Esophagus squamous epithelium (tissue), 5 donors: ENCODE data around the gene SULT2B1. TPM values are rescaled to one million over a fixed set of nuclear protein-coding genes. Genes with fewer than 3 reads are reported as not detected.

Experiments used
- DNase-seq: peaks from one replicate; lab custom pipeline; 2025; lab: John Stamatoyannopoulos, UW
- H3K27ac ChIP-seq, 4 donors: fragments of 200-600 bp; sonication (generic); one replicate each; pipeline ENCODE4 v1.5.1; 2016 to 2019; ENCODE audit warnings: mild to moderate bottlenecking in 1 of 4
- H3K27me3 ChIP-seq, 4 donors: fragments of 200-600 bp; sonication (generic); 1 replicate in 3 of 4; 2 replicates in 1 of 4; pipeline versions ENCODE4 v1.5.1 to v1.6.0; 2017 to 2021; ENCODE audit warnings: antibody characterized with exemption in 1 of 4
- H3K36me3 ChIP-seq, 3 donors: fragments of 200-600 bp; sonication (generic); one replicate each; pipeline ENCODE4 v1.5.1; 2016 to 2019
- H3K4me1 ChIP-seq, 3 donors: fragments of 200-600 bp; sonication (generic); one replicate each; pipeline ENCODE4 v1.5.1; 2017 to 2019
- H3K4me3 ChIP-seq, 4 donors: fragments of 200-600 bp; sonication (generic); 1 replicate in 3 of 4; 2 replicates in 1 of 4; pipeline ENCODE4 v1.5.1; 2016 to 2019; ENCODE audit warnings: mild to moderate bottlenecking in 2 of 4, moderate library complexity in 1 of 4
- H3K9me3 ChIP-seq, 3 donors: fragments of 200-600 bp; sonication (generic); one replicate each; pipeline ENCODE4 v1.5.1; 2016 to 2019
- POLR2A ChIP-seq, 4 donors: fragments of 450-650 bp; IDR thresholded peaks; one replicate each; pipeline ENCODE4 v1.6.1; 2017; ENCODE audit warnings: antibody characterized with exemption in 4 of 4, mild to moderate bottlenecking in 4 of 4, moderate library complexity in 3 of 4
- WGBS, 2 donors: methylation state at CpG; one replicate each; pipeline ENCODE4 v1.1.5; 2018; 5-methylcytosine and 5-hydroxymethylcytosine counted together
- intact Hi-C: fragments of 100-400 bp; cut with DNase I; formaldehyde crosslinking; loops from one replicate; pipeline ENCODE4 v1.15.0; 2022
- total RNA-seq, 4 donors: library from RNA; depleted of rRNA; stranded (reverse); fragments of >200 nt; gene quantifications; one replicate each; pipeline ENCODE4 v1.1.0, GENCODE V29; 2016
- TF ChIP-seq, protein P1 (sequence below), 6 experiments: fragments of 450-650 bp in 4 of 6; fragments of 200-600 bp in 2 of 6; sonication (generic) in 2 of 6; IDR thresholded peaks; one replicate each; pipeline ENCODE4 v1.5.1; 2016 to 2019; ENCODE audit warnings: antibody characterized with exemption in 6 of 6, mild to moderate bottlenecking in 4 of 6, moderate library complexity in 4 of 6
- donor health status: DM: yes; HTN: yes; CAD: no.

The SULT2B1 gene
- total RNA-seq, 4 donors from 2014 or later: 84.8 to 253 (median 150) TPM

DNA sequence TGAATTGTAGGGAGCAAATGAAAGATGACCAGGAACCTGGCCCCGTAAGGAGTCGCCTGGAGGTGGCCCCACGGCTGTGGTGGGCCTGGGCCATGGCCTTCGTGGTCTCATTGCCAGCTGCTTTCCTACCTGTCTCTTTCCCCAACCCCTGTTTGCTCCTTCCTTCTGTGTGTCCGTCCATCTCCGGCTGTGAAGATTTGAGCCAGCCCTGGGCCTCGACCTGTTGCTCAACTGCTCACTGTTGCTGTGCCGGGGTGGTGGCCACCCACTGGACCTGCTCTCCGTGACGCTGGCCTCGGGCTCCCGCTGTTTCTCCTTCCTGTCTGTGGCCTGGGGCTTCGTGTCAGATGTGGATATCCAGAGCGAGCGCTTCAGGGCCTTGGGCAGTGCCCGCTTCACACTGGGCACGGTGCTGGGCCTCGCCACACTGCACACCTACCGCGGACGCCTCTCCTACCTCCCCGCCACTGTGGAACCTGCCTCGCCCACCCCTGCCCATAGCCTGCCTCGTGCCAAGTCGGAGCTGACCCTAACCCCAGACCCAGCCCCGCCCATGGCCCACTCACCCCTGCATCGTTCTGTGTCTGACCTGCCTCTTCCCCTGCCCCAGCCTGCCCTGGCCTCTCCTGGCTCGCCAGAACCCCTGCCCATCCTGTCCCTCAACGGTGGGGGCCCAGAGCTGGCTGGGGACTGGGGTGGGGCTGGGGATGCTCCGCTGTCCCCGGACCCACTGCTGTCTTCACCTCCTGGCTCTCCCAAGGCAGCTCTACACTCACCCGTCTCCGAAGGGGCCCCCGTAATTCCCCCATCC lies 76.7 kb downstream of the SULT2B1 start:
- Histone ChIP-seq H3K27ac (peak overlapping the region in 3 of 4 donors; percentile 83 to 98 (median 84)), H3K9me3 (no peaks in the 10 kb centered on the region), H3K36me3 (peaks cover 0 to 57% (median 0%) of the 10 kb centered on the region in 3 donors), H3K4me1 (peaks cover 36 to 90% (median 48%) of the 10 kb centered on the region in 3 donors), H3K4me3 (no peak overlapping the region), H3K27me3 (no peaks in the 10 kb centered on the region)
- no peak for DNase-seq
- TF ChIP-seq POLR2A (IDR thresholded peaks at IDR 0.05): no peak
- TF ChIP-seq, protein P1, sequence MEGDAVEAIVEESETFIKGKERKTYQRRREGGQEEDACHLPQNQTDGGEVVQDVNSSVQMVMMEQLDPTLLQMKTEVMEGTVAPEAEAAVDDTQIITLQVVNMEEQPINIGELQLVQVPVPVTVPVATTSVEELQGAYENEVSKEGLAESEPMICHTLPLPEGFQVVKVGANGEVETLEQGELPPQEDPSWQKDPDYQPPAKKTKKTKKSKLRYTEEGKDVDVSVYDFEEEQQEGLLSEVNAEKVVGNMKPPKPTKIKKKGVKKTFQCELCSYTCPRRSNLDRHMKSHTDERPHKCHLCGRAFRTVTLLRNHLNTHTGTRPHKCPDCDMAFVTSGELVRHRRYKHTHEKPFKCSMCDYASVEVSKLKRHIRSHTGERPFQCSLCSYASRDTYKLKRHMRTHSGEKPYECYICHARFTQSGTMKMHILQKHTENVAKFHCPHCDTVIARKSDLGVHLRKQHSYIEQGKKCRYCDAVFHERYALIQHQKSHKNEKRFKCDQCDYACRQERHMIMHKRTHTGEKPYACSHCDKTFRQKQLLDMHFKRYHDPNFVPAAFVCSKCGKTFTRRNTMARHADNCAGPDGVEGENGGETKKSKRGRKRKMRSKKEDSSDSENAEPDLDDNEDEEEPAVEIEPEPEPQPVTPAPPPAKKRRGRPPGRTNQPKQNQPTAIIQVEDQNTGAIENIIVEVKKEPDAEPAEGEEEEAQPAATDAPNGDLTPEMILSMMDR (IDR thresholded peaks at IDR 0.05): no peak
- WGBS, 2 donors: 77 to 79% methylated on average over 10 to 30 of the region's 34 CpGs
- intact Hi-C loops: no loop called here

DNA sequence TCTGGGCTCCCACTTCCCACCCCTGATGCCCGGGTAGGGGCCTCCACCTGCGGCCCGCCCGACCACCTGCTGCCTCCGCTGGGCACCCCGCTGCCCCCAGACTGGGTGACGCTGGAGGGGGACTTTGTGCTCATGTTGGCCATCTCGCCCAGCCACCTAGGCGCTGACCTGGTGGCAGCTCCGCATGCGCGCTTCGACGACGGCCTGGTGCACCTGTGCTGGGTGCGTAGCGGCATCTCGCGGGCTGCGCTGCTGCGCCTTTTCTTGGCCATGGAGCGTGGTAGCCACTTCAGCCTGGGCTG lies 77.3 kb downstream of the SULT2B1 start:
- intact Hi-C loops: no loop called here
- H3K4me1 ChIP-seq: peaks cover 42 to 91% (median 50%) of the 10 kb centered on the region in 3 donors
- no peak for TF ChIP-seq POLR2A (IDR thresholded peaks at IDR 0.05)
- TF ChIP-seq, protein P1 (IDR thresholded peaks at IDR 0.05): no peak
- no peaks in the 10 kb centered on the region for H3K27me3 ChIP-seq
- H3K27ac ChIP-seq: peak overlapping the region; percentile 52 to 98 (median 84)
- no peak overlapping the region for H3K4me3 ChIP-seq
- peaks cover 0 to 57% (median 0%) of the 10 kb centered on the region in 3 donors for H3K36me3 ChIP-seq
- WGBS, 2 donors: 87 to 100% methylated on average over 1 to 14 of the region's 22 CpGs
- H3K9me3 ChIP-seq: no peaks in the 10 kb centered on the region
- DNase-seq: no peak

DNA sequence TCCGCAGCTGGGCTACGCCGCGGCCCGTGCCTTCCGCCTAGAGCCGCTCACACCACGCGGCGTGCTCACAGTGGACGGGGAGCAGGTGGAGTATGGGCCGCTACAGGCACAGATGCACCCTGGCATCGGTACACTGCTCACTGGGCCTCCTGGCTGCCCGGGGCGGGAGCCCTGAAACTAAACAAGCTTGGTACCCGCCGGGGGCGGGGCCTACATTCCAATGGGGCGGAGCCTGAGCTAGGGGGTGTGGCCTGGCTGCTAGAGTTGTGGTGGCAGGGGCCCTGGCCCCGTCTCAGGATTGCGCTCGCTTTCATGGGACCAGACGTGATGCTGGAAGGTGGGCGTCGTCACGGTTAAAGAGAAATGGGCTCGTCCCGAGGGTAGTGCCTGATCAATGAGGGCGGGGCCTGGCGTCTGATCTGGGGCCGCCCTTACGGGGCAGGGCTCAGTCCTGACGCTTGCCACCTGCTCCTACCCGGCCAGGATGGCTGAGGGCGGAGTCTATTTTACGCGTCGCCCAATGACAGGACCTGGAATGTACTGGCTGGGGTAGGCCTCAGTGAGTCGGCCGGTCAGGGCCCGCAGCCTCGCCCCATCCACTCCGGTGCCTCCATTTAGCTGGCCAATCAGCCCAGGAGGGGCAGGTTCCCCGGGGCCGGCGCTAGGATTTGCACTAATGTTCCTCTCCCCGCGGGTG lies 77.8 kb downstream of the SULT2B1 start:
- H3K4me3 ChIP-seq: no peak overlapping the region
- H3K27me3 ChIP-seq: no peaks in the 10 kb centered on the region
- intact Hi-C loops: no loop called here
- H3K4me1 ChIP-seq: peaks cover 40 to 91% (median 47%) of the 10 kb centered on the region in 3 donors
- H3K9me3 ChIP-seq: no peaks in the 10 kb centered on the region
- WGBS, 2 donors: 31 to 48% methylated on average over 9 to 10 of the region's 48 CpGs
- H3K27ac ChIP-seq: peak overlapping the region; percentile 52 to 98 (median 84)
- TF ChIP-seq, protein P1 (IDR thresholded peaks at IDR 0.05): no peak
- TF ChIP-seq POLR2A (IDR thresholded peaks at IDR 0.05): no peak
- peaks cover 0 to 57% (median 0%) of the 10 kb centered on the region in 3 donors for H3K36me3 ChIP-seq
- no peak for DNase-seq

DNA sequence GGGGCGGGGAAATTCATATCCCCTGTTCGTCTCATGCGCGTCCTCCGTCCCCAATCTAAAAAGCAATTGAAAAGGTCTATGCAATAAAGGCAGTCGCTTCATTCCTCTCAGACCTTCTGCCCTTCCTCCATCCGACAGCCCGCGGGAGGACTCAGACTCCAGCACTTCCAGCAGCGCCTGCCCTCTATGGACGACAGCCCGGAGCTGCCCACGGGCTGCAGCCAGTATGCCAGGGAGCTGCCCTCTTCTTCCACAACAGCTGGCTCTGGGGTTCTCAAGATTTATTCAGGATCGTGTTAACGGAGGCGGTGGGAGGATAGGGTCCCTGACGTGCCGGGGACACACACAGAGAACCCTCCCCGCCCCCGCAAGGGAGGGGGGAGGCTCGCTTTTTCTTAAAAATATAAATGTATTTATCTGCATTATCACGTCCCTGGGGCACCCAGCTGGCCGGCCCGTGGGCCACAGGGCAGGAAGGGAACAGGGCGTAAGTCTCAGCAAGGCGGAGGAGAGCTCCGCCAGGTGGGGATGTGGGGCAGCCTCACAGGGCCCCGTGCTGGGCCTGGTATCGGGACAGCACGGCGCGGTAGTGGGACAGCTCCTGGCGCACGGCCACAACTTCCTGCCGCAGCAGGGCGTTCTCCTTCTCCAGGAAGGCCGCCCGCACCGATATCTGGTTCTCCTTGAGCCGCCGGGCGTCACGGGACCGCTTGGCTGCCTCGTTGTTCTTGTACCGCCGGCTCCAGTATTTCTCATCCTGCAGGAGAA lies 78.5 kb downstream of the SULT2B1 start:
- no peaks in the 10 kb centered on the region for H3K27me3 ChIP-seq
- peak overlapping the region; percentile 52 to 98 (median 84) for H3K27ac ChIP-seq
- TF ChIP-seq, protein P1 (IDR thresholded peaks at IDR 0.05): no peak
- no peak for TF ChIP-seq POLR2A (IDR thresholded peaks at IDR 0.05)
- 69 to 80% methylated on average over 15 to 23 of the region's 47 CpGs for WGBS, 2 donors
- H3K9me3 ChIP-seq: no peaks in the 10 kb centered on the region
- H3K4me1 ChIP-seq: peaks cover 40 to 91% (median 49%) of the 10 kb centered on the region in 3 donors
- H3K4me3 ChIP-seq: peak overlapping the region in 1 of 4 donors; percentile 43
- no peak for DNase-seq
- intact Hi-C loops: no loop called here
- H3K36me3 ChIP-seq: peaks cover 0 to 57% (median 0%) of the 10 kb centered on the region in 3 donors
